ENCODE measurements around the gene CA9.

DNA sequence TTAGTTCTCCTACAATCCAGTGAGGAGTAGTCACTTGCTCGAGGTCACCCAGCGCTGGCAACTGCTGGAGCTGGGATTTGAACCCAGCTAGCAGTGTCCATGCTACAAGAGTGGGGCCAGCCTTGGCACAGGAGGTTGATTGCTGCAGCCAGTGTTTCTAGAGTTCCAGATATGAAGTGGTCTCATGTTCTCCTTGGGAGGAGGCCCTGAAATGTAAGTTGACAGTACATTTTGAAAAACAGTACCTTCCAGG is 14.8 kb upstream of the CA9 start:
- TF ChIP-seq, protein P1, sequence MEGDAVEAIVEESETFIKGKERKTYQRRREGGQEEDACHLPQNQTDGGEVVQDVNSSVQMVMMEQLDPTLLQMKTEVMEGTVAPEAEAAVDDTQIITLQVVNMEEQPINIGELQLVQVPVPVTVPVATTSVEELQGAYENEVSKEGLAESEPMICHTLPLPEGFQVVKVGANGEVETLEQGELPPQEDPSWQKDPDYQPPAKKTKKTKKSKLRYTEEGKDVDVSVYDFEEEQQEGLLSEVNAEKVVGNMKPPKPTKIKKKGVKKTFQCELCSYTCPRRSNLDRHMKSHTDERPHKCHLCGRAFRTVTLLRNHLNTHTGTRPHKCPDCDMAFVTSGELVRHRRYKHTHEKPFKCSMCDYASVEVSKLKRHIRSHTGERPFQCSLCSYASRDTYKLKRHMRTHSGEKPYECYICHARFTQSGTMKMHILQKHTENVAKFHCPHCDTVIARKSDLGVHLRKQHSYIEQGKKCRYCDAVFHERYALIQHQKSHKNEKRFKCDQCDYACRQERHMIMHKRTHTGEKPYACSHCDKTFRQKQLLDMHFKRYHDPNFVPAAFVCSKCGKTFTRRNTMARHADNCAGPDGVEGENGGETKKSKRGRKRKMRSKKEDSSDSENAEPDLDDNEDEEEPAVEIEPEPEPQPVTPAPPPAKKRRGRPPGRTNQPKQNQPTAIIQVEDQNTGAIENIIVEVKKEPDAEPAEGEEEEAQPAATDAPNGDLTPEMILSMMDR (IDR thresholded peaks at IDR 0.05), result no peak
- no peak for TF ChIP-seq POLR2AphosphoS5 (IDR thresholded peaks at IDR 0.05; ENCODE audit: insufficient read depth in 1 of 2, low read depth in 1 of 2)

Data from vagina (tissue), 2 donors.